GM10847 (cell line): ENCODE results near the gene GLI3.

Experiments used
- POLR2A ChIP-seq: IDR thresholded peaks from 2 replicates; pipeline ENCODE4 v1.6.1; 2011; ENCODE audit not compliant: insufficient read length; ENCODE audit errors: extremely low read depth

GLI3 gene

GRCh38 chr7:42240416-42240815, 3.4 kb upstream of the GLI3 start:
- no peak for TF ChIP-seq POLR2A

DNA sequence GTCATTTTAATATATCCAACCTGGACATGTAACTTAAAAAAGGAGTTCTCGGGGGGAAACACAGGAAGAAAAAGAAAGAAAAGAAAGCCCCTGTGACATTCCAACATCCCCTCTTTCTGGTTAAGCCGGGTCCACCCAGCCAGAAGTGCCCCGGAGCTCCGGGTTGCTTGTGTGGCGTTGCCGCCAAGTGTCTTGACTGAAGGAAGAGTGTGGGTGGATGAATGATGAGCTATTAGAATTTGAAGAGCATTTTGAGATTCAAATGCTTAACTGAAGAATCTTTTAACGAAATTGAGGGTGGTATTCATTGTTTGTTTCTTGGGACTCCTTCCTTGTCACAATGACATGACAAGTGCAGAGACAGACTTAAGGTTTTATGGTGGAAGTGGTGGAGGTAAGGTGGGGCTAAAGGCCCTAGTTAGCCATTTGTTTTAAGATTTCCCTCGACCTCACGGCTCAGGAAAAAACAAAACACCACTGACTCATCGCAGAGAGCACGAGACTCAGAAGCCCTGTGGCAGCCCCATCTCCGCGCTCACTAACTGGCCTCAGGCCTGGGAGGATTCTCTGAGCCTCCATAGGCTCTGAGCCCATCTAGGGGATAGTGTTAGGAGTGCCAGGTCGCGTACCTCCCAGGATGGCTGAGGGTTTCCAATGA, 1.8 kb upstream of the GLI3 start:
- TF ChIP-seq POLR2A = no peak

DNA sequence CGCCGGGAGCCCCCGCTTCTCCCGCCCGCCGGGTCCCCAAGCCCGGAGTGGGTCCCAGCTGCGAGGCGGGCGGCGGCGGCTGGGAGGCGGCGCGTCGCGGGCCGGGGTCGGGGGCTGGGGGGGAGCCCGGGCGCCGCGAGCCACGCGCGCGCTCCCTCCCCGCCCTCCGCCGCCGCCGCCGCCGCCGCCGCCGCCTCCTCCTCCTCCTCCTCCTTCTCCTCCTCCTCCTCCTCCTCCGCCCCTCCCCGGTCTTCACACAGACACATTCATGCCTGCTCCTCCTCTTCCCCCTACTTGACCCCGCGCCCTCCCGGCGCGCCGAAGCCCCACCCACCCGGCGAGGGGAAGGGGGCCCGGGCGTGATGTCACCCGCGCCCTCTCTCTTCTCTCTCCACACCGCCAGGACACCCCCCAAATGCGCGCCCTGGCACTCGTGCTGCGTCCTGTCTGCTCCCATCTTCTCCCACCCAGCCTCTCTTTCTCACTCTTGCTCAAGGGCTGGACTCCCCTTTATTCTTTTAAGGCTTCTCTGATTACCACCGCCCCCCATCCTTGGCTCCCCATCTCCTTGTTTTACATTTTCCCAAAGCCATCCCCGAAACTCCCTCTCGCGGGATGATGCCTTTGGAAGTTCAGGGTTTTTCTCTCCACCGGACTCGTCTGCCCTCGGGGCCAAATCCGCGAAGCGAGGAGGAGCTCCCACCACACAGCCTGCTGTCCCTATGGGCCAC, 967 bp upstream of the GLI3 start:
- no peak for TF ChIP-seq POLR2A

DNA sequence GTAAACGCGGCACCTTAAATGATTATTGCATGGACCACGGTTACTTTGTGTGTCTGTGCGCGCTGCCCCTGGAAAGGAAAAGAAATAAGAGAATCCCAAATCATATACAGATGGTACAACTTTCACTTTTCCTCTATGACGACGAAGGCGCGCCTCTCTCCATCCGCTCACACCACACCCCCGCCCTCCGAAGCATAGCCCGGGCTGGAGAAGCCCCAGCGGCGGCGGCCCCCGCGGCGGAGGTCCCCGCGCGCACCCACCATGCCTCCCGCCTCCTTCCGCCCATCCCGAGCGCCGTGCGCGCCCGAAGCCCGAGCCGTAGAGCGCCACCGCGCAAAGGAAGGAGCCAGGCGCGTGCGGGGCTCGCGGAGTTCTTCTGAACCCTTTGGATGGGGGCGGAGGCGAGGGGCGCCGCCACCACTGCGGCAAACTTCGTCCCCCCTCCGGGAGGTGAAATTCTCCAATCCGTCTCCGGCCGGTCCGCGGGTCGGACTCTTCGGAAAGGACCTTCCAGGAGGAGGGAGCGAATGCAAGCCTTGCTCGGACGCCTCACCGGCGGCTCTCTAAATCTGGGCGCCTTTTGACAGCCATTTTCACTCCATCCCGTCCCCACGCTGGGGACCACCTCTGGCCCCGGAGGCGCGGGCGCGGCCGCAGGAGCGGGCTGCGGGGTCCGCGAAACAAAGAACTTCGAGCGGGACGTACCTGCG, 588 bp downstream of the GLI3 start:
- no peak for TF ChIP-seq POLR2A

- no peak for TF ChIP-seq POLR2A
These were observed 1.3 kb downstream of the GLI3 start for GRCh38 chr7:42235741-42236161.

DNA sequence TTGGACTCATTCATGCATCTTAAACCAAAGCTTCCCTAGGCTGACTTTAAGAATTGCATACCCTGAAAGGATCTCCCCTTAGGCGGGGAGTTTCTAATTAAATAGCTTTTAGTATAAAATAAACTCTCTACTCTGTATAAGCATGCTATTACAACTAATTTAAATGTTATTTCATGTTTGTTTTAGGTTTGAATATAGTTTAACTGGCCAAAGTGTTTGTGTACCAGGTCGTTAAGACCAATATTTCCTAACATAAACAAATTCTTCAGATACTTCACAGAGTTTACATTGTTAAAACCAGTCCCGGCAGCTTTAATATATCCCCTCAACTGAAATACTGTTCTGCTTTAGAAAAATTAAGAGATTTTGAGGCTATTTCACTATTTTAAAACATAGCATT, 2.3 kb downstream of the GLI3 start:
- TF ChIP-seq POLR2A = no peak

- TF ChIP-seq POLR2A = no peak
These were observed 3.2 kb downstream of the GLI3 start for GRCh38 chr7:42233695-42234331.

DNA sequence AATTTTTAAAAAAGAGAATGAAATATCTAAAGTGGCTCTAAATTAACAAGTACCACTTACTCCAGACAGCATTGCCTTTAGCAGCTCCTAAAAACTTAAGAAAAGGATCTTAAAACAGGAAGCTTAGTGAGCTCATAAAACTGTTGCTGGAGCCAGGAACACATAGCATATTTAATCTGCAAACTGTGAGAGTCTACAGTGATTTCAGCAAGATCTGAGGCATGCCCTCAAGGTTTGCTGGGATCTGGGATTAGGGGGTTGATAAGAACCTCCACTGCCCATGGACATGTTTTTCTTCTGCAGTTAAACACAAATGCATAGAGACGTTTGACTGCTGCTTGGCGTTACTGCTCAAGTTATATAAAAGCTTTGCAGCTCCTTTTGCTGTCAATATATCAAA, 3.8 kb downstream of the GLI3 start:
- no peak for TF ChIP-seq POLR2A

GRCh38 chr7:42232275-42232674, 4.7 kb downstream of the GLI3 start:
- TF ChIP-seq POLR2A = no peak

- TF ChIP-seq POLR2A = no peak
These were observed 5.8 kb downstream of the GLI3 start for GRCh38 chr7:42231043-42231787.

- no peak for TF ChIP-seq POLR2A
These were observed 8.9 kb downstream of the GLI3 start for GRCh38 chr7:42227936-42228591.

GRCh38 chr7:42227541-42227935, 9.5 kb downstream of the GLI3 start:
- no peak for TF ChIP-seq POLR2A

- TF ChIP-seq POLR2A = no peak
These were observed 10.0 kb downstream of the GLI3 start for GRCh38 chr7:42227021-42227420.

DNA sequence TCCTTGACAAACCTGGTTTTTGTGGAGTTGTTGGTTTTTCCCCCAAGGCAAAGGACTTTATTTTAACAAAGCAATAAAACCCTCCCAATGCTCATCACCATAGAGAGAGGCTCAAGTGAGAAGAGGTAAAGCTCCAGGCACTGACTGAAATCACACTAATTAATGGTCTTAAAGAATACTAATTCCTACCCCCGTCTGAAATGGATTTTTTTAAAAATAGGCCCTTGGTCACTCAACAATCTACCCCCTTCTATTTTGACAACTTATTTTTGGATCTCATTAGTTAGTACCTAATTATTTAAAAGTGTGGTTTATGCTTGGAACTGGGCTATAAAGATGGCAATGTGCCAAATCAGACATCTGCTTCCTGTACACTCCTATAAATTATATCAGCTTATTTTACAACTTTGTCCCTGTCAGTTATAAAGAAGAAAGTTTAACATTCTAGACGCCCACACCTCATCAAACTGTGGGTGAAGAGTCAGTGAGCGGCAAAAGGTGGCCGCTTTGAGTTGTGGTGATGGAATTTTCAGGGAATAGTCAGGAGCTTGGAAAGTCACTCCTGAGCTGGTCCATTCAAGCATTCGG, 10.6 kb downstream of the GLI3 start:
- no peak for TF ChIP-seq POLR2A

DNA sequence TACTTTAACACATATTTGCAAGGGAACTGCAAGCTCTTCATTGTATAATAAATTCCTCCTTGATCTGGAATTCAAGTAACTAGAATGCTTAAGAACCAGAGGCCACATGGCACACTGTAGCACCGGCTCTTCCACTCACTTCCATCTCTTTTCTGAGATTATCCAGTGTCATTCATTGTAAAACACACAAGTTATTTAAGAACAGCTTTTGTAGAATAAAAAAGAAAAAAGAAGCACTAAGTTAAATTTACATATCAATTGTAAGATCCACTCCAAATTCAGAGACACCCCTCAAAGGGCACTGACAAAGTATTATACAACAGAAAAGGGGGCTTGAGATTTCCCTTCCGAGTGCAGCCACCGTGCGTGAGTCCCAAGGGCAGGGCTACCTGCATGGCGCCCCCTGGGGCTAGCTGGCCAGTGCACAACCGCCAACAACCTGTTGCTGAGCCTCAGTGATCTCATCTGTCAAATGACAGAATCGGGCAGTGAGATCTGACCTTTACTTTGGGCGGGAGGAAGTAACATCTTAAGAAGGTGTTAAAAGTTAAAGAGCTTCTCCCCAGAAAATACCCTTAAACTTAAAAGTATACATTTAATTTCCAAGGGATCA, 12.5 kb downstream of the GLI3 start:
- no peak for TF ChIP-seq POLR2A
